Anterior cingulate cortex (tissue), 58 donors: ENCODE data around the gene CREB3.

Source experiments
- DNase-seq, 58 donors: peaks; one replicate each; lab custom pipeline; 2025; lab: John Stamatoyannopoulos, UW

Gene CREB3, protein sequence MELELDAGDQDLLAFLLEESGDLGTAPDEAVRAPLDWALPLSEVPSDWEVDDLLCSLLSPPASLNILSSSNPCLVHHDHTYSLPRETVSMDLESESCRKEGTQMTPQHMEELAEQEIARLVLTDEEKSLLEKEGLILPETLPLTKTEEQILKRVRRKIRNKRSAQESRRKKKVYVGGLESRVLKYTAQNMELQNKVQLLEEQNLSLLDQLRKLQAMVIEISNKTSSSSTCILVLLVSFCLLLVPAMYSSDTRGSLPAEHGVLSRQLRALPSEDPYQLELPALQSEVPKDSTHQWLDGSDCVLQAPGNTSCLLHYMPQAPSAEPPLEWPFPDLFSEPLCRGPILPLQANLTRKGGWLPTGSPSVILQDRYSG

DNA sequence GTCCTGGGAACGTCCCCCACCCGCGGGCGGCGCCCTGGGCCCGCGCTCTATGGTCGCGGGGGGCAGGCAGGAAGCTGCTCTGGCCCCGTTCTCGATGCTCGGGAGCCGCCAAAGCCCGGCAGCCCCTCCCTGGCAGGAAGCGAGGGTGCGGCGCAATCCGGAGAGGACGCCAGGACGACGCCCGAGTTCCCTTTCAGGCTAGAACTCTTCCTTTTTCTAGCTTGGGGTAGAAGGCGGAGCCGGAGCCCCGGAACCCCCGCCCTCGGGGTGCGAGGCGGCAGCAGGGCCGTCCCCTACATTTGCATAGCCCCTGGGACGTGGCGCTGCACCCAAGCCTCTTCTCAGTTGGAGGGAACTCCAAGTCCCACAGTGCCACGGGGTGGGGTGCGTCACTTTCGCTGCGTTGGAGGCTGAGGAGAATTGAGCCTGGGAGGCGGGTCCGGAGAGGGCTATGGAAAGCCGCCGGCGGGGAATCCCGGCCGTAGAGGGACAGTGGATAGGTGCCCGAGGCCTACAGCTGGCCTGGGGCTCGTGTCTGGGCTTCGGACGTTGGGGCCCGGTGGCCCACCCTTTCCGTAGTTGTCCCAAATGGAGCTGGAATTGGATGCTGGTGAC, at the start of gene CREB3, which contains the start of gene TLN1:
Gene CREB3, plus strand, starts transcription at position 482 of the 615 bp plus-strand sequence. Its CDS starts 107 bp downstream, at position 589.
Gene TLN1, minus strand, starts transcription at position 11 of the 615 bp plus-strand sequence. CDS start 6,501 bp downstream, outside the sequence.
- DNase-seq: peak; percentile 79 to 100 (median 97)

DNA sequence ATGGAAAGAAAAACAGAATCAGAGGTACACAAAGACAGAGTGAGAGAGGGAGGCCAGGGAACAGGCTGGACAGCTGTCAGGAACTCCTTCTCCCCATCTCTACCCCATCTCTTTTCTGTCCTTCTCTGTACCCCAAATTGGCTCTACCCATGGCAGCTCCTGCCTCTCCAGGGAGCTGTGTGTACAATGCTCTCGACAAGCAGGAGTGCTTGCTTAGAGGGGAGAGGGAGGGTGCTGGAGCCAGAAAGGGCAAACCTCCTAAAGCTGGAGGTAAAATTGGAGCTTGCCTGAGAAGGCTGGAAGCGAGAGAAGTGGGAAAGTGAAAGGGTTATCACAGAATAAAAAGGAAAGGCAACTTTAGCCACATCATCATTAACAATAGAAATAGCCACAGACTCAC, 49.1 kb upstream of the CREB3 start:
- no peak for DNase-seq

DNA sequence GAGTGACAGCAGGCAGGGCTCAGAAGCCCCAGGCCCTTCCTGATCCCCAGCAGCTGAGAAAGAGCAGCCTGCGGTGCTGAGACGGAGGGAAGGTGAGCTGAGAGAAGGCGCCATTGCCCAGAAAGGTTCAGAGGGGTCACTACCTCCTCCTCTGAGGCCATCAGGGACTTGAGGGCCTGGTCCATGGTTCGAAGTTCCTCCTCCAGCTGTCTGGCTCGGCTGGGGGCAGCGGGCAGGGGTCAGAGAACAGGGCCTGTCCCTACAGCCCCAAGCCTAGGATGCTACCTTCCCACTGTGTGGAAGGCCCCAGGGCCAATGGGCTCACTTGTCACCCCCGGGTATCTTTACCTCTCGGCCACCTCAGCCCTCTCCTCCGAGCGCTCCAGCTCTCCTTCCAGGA, 47.5 kb upstream of the CREB3 start:
- no peak for DNase-seq

DNA sequence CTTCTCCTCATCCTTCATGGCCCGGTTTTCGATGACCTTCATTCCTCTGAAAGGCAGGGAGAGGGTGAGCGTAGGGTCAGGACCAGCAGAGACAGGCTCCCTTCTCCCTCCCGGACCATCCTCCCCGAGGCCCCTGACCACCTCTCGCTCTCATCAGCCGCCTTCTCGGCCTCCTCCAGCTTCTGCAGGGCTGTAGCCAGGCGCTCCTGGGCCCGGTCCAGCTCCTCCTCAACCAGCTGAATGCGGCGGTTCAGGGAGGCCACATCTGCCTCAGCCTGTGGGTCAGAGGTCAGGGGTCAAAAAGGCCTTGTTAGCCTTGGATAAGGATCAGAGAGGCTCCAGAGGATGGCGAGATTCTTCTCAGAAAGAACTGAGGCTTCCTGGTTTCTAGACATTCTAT, 47.0 kb upstream of the CREB3 start:
- no peak for DNase-seq

DNA sequence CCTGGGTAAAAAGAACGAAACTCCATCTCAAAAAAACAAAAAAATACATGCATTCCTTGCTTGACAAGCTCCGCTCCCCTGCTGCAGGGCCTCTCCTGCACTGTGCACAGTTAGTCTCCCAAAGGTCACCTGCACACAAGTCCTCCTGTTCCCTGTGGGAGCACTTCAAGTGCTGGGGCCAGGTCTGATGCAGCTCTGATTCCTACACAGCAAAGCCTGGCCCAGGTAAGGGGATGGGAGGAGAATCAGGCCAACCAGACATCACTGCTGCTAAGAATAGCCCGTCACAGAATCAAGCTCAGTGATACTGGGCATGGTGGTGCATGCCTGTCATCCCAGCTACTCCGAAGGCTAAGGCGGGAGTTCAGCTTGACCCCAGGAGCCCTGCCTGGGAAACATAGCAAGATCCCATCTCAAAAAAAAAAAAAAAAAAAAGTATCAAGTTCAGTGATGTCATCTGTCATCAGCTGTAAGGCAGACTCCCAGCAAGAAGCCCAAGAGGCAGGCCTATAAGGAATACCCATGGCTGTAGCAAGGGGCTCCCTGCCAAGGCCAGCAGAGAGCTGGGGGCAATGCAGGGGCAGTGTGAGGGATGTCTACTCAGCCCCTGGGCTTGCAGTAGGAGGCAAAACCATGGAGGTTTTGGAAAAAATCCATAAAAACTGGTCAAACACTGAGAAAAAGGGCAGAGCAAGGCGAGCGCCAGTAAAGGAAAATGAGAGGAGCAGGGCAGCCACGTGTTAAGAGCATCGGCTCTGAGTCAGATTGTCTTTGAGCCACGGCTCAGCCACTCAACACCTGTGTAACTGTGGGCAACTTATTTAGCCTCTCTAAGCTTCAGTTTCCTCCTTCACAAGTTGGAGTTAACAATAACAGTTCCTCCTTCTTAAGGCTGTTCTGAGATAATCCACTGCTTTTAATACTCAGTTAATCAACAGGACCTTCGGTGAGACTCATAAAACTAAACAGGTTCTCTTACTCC, 46.0 kb upstream of the CREB3 start:
- no peak for DNase-seq

DNA sequence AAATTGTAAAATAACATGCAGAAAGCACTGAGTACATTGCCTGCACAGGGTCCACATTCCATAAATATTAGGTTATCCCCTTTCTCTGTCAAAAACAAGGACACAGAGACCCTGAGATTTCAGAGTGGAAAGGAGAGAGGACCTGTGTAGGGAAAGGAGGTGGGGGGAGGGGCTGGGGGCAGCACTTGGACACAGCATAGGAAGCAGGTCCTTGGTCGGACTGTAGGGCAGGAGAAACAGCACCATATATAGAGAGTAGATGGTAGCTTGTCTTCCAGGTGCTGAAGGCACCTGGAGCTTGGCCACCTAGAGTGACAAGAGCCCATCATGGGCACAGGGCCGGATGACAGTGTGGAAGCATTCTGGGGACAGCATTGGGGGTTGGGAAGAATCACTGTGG, 45.2 kb upstream of the CREB3 start:
- no peak for DNase-seq

DNA sequence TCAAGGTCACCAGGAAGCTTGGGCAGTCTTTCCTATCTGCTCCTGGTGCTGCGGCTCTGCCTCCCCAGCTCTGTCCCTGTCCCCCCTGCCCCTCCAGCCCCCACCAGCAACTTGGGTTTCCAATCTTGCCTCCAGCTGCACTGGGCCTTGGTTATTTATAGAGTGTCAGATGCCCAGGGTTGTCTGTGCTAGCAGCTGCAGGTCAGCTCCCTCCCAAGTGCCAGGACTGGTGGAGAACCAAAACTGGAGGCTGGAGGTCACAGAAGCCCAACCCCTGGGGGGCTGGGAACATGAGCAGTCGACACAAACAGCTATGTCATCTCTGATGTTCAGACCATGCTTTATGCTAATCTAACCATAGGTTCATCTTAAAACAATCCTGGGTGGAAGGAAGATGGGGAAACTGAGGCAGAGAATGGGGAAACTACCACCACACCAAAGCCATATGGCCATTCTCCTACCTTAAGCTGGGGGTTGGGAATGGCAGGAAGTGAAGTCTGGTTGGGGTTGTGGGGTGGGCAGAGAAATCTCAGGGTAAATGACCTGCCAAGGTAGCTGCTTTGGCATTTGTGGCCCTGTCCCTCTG, 44.4 kb upstream of the CREB3 start:
- DNase-seq: peak in 1 of 58 donors; percentile 13

DNA sequence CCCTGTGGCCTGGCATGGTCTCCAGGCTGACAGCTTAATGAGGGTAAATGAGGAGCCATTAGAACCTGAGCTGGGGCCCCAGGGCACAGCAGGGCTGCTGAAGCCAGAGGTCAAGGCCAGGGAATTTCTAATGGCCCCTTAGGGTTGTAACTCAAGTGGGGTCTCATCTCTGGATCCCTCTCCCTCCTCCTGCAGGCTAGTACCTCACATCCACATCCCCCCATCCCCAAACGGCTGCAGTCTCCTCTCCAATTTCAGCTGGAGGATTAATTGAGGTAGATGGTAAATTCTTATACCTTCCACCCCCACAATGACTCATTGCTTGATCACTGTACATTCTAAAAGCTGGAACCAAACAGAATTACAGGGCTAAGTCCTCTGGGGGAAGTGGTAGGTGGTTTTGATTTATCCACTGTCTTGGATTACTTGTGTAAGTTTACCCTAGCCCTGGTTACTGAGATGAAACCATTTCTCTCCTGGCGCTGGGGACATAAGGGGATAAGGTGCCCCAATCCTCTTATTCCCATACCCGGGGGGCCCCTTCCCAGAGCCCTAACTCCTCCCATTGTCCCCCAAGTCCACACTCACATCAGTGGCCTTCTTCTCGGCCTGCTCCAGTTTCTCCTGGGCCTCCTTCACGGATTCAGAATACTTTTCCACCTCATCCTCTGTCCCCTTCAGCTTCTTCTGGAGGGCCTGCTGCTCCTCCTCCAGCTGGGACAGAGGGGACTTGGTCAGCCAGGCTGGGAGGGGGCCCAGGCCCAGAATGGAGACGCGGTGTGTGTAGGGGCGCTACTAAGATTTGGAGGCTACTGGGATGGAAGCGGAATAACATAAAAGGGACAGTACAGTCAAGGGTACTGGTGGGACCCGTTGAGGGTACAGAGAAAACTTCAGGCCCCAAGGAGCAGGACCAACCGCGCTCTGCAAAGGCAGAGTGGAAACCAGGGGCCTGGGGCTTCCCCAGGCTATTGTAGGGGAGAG, 43.6 kb upstream of the CREB3 start:
- peak in 2 of 58 donors; percentile 13 to 22 for DNase-seq

DNA sequence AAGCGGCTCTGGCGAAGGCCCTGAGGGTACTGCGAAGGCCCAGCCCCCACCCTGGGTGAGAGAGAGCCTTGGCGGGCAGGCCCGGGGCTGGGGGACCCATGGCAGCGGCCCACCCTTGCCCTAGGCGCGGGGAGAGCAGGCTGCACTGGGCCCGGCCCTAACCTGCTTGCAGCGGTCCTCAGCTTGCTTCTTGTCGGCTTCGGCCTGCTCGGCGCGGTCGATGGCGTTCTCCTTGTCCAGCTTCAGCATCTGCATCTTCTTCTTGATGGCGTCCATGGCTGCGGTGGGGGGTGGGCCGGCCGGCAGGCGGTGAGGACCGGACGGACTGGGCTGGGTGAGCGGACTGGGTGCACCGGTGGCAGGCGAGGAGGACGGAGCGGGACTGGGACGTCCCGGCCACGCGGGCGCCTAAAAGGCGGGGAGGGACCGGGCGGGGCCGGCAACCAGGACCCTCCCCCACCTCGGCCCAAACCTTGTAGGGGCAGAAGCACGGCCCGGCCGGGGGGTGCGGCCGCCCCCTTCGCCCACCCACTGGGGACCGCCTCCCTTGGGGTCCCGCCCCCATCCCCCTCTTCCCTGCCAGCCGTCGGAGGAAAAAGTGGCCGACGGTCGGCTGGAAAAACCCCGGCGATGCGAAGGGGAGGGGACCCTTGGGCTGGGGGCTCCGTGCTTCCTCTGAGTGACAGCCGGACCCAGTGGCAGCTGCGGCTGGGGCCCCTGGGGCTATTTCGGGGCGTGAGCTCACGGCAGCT, 42.7 kb upstream of the CREB3 start, which contains the start of gene TPM2:
Gene TPM2, minus strand, starts transcription at position 384 of the 752 bp plus-strand sequence. Its CDS starts 108 bp downstream, at position 276.
- peak in 2 of 58 donors; percentile 5 to 10 for DNase-seq

DNA sequence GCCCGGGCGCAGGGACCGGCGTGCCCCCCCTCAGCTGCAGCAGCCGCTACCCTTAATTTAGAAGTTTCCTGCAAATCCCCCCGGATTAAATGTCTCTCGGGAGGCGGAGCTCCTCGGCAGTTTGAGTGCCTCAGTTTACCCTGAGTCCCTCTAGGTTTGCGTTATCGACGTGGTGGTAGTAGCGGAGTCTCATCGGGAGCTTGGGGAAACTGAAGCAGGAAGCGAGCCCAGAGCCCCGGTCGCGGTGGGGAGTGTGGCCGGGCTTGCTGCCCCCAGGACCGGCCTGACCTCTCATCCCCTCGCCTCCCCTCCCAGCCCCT, 42.2 kb upstream of the CREB3 start:
- peak in 1 of 58 donors; percentile 52 for DNase-seq

DNA sequence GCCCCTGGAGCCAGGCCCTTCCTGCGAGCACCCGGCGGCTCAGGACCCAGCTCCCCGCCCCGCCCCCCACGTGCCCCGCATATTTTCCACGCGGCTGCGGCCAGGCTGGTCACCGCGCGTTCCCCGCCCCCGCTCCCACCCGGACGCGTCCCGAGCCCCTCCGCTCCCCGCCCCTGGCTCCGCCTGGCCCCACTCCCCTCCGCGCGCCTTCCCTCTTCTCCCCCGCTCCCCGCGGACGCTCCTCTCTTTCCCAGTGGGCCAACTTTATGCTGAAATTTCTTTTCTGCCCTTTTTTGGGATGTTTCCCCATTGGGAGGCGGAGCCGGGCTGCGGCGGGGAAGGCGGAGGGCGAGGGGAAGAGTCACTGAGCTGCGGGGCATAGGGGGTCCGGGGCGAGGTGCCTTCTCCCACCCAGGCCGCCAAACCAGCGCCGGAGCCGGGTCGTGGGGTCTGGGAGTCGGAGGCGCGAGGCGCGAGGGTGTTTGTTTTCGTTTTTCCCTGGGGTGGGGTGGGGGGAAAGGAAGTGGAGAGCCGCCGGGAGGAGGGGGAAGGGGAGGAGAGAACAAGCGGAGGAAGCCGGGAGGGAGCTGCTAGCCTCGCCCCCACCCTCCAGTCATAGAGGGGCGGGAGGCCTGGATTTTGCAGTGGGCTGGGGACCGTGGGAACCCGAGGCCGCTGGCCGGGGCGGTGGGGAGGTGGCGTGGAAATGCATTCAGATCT, 41.7 kb upstream of the CREB3 start:
- peak in 43 of 58 donors; percentile 7 to 59 (median 30) for DNase-seq

DNA sequence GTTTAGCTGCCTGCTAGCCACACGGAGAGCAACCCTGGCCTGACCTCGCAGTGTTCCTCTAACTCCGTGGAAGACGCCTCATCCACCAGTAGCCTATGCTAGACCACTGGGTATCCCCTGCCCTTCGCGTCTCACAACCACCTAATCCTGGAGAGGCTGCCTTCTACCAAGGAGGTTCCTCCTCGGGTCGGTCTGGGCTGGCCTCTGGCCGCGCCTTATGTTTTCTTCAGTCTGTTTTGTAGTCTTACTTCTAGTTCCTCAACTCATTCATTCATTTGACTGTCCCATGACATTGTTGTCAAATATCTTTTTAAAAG, 41.2 kb upstream of the CREB3 start:
- DNase-seq: peak in 1 of 58 donors; percentile 14

DNA sequence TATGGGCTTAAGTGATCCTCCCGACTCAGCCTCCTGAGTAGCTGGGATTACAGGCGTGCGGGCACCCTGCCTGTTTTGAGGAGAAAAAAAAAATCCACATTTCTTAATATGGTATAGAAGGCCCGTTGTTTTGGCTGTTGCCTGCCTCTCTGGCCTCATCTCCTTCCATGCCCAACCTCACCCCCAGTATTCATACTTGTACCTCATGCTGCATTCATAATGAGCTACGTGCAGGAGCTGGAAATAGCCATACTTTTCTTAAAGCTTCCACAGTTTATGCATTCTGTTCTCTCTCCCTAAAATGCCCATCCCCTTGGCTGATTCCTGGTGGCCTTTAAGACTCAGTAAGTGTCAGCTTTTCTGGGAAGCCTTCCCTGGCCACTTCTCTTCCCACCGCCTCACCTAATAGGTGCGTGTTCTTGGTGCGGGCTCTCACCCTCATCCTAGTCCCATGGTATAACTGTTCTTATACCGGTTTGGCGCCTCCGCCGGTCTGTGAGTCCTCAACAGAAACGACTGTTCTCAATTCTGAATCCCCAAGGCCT, 40.6 kb upstream of the CREB3 start:
- DNase-seq: no peak

DNA sequence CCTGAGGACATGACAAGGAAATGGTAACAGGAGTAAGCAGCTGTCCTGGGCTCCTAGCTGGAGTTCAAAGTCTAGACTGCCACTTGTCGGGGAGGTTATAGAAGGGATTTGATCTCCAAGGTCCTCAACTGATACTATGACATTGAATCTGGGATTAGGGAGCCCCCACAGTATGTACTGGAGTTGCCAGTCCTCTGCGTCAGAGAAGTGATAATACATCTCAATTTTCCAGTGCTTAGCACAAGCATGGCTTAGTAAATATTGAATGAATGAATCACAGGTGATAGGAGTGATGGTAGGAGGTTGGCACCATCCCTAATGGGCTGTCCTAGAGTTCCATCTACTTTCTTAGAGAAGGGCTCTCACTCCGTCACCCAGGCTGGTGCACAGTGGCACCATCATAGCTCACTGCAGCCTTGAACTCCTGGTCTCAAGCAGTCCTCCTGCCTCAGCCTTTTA, 36.5 kb upstream of the CREB3 start:
- no peak for DNase-seq

DNA sequence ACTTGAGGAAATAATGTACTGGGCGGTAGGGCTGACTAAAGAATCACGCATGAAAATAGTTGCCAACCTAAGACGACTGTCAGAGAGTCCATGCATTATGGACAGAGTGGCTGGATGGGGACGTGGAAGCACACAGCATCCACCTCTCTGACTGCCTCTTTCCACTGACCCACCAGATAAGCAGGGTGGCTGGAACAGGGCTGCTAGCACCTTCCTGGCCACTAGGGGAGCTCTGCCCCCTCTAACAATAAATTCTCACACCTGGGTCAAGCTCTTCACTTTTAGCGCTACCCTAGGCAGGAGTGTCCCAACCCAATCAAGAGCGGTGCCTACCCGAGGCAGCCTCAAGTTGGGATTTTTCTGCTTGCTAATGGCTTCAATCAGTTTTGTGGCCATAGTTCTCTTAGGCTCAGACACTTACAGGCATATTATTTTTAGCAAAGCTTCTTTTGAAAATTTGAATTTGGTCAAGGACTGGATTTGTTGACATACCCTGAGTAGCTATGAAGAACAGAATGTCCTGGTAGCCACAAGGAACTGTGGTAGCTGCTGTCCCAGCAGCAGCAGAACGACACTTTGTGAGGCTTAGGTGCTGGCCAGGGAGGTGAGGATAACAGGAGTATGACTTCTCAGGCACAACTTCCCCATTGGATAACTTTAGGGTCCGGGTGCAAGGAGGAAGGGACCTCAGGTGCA, 35.8 kb upstream of the CREB3 start:
- peak in 27 of 58 donors; percentile 2 to 48 (median 13) for DNase-seq

DNA sequence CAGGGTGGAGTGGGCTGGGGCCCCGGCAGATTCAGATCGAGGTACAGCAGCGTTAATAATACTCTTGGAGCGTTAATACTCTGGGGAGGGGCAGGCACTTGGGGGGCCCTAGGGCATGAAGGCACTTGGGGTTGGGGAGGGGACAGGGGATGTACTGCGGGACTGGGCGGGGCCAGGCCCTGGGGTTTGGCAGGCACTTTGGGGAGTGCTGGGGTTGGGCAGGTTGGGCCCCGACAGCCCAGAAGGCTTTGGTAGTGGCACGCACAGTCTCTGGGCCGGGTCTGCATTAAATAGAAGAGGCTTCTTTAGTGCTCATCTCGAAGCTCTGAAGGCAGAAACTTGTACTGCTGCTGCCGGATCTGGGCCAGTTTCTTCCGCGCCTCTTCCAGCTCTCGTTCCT, 35.0 kb upstream of the CREB3 start:
- no peak for DNase-seq

DNA sequence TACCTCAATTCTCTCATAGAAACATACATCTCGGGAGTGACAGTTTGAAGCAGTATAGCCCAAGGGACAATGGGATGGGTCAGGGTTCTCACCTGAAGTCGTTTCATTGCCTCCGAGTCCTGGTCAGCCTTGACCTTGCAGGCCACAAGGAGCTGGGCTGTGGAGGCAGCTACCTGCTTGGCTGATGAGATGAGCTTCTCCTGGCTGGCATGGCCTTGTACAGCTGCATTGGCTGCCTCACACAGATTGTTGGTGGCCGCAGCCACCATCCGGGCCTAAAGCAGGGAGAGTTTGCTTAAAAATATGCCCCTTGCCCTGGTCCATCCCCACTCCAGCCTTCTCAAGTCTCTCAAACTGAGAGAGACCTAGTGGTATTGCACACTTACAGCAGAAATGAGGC, 34.2 kb upstream of the CREB3 start:
- DNase-seq: no peak
